HG03457 (cell line): ENCODE measurements around the gene PHACTR1.

Experiments
- ATAC-seq: cut with Tn5 transposase; IDR thresholded peaks from one replicate; pipeline ENCODE4 v1.9.1; 2021; ENCODE audit warnings: moderate number of reproducible peaks; ENCODE audit not compliant: unreplicated experiment

PHACTR1 gene

DNA sequence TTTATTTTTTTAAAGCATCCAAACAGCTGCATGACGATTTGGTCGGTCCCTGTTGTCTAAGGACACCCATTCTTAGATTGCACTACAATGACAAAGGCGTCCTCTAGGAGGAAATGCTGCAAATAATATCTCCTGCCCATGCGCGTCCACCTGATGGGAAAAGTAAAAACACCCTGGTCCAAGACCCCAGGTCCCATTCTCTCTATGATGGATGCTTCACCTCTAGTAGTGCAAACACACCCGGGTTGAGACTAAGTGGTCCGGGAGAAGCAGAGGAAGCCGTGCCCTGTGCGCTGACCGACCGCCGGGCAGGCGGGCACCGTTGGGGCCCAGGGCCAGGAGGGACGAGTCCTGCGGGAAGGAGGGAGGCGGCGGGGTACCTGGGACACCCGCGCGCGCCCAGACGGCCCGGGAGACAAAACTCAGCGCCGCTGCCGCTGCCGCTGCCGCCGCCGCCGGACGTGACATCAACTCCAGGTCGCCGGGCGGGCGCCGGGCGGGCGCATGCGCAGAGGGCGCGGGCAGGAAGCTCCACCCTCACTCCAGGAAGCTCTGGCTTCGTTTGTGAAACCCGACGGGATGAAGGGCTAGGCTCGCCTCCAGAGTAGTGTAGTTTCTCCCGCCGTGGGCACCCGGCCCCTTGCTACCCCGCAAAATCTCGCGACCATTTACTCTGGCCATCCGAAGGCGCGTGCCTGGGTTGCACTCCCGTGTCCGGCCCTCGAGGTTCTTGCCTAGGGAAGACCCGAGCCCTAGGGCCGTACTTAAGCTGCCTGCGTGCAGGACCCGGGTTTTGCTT lies 611.7 kb downstream of the PHACTR1 start, which contains the start of gene TBC1D7:
Gene TBC1D7, minus strand, starts transcription at position 462 of the 799 bp plus-strand sequence. CDS start 1,639 bp downstream, outside the sequence.
- peak; percentile 71 for ATAC-seq

DNA sequence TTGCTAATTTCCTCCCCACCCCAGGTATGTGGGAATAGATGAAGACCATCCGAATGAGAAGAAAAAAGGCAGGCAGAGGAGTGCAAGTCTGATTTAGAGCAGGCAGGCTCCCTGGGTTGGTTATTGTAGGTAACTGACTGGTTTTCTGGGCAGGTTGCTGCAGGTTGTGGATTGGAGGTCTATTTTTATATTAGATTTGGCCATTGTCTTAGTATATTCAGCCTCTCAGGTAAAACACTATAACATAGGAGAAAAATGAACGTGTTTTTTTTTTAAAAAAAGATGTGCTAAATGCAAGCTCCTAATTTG lies 612.3 kb downstream of the PHACTR1 start:
- ATAC-seq: no peak

DNA sequence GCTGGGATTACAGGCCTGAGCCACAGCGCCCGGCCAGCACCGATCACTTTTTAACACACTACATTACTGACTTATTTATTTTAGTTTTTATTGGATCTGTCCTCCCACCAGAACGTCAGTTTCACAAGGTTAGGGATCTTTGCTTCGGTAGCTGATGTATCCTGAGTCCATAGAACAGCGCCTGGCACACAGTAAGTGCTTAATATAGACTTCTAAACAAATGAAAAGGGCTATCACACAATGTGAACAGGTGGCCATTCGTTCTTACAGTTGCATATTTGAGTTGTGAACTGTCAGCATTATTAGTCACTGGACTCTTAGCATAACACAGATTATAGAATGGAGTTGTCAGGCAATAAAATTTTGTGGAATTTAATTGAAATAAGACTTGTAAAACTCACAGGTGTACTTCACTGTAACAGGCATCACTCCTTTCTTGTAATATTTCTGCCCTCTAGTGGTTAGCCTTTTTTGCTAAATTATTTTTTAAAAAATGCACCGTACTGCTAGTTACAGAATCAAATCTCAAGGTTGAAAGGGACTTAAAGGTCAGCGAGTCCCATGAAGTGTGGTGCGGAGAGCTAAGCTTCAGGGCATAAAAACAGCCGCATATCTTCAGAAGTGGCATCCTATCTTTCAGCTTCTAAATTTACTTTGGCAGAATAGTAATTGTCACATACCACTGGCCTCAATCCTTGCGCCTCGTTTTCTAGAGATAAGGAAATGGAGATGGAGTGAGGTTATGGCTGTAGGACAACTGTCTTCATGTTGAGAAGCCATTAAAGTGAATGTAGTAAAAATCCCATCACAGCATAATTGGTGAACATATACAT lies 615.2 kb downstream of the PHACTR1 start:
- ATAC-seq: no peak

DNA sequence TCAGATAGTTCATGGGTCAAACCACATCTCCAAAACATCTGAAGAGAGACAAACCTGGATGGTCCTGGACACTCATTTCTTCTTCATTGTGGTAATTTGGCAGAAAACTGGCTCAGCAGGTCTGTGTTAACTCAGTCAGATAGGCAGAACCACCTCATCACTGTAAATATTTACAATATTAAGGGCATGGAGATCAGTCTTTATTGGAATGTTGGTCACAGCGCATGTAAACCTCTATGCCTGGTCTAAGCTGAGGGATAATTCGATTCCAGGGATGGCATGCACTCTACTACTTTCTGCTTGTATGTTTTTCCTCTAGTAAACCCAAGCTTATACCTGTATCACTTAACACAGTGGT lies 615.8 kb downstream of the PHACTR1 start:
- no peak for ATAC-seq

DNA sequence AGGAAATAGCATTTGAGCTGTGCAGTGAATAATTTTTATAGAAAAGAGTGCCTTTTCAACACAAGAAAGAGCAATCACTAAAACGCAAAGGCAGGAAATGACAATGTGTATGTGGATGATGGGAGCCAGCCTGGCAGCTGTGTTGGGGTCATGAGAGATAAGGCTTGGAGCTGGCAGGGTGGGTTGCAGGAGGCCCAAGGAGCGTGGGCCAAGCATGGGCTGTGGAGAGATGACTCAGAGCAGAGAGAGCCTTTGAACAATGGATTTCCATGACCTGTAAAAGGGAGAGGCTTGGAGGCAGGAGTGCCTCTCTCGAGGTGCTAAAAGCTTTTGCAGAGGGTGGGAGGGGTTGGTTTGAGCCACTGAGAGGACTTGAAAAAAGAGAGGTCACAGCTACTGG lies 618.4 kb downstream of the PHACTR1 start:
- ATAC-seq: no peak

DNA sequence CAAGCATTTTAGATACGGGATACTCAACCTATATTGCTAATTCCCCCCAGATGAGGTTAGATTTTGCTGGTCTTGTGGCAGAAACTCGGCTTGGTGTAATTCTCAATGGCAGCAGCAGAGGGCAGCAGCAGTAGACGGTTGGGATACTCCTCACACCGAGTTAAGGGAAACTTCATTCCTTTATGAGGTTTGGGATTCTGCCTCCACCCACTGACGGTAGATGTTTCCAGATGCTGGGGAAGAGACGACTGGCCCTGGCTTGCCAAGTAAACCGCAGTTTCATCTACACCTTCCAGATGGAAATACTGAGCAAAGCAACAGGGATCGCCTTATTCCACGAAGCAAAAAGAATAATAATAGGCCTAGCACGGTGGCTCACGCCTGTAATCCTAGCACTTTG lies 620.0 kb downstream of the PHACTR1 start:
- ATAC-seq: no peak

DNA sequence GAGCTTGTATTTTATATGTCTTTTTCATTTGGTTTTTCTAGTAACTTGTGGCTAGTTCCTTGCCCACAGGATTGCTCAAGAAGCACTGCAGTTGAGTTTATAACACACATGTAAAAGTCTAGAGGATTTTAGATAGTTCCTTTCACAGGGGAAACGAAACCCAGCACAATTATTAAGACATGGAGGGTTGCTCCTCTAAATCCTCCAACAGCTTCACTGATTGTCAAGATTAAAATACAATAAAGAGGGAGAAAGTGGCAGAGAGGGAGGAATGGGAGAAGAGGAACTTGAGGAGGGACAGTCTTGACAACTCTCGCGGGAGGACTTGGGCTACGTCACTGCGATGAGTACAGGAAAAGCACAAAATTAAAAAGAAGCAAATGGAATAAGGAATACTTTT lies 621.5 kb downstream of the PHACTR1 start:
- no peak for ATAC-seq
